NK-92 (cell line): ENCODE data around the gene PKP2.
"Not testable (repeated sequence)": the region's sequence is repeated elsewhere in the genome, so short reads cannot be mapped to it uniquely, and the experiment has no call there.

Source experiments
- DNase-seq: peaks from one replicate; lab custom pipeline; 2025; ENCODE audit not compliant: unreplicated experiment; lab: John Stamatoyannopoulos, UW

Gene PKP2

DNA sequence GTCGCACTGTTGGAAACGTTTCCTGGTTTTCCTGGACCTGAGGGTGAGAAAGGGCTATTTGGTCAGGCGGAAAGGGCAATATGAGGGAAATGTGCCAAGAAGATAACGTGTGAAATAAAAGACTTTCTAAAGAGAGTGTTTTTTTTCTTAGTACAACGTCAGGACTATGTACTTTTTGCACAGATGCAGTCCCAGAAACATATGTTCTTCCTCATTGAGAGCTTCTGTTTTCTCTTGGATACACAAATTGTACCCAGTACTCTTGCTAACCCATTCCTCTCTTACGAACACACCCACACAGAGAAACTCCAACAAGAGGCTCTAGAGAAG is 669 bp upstream of the PKP2 start:
- no peak for DNase-seq

DNA sequence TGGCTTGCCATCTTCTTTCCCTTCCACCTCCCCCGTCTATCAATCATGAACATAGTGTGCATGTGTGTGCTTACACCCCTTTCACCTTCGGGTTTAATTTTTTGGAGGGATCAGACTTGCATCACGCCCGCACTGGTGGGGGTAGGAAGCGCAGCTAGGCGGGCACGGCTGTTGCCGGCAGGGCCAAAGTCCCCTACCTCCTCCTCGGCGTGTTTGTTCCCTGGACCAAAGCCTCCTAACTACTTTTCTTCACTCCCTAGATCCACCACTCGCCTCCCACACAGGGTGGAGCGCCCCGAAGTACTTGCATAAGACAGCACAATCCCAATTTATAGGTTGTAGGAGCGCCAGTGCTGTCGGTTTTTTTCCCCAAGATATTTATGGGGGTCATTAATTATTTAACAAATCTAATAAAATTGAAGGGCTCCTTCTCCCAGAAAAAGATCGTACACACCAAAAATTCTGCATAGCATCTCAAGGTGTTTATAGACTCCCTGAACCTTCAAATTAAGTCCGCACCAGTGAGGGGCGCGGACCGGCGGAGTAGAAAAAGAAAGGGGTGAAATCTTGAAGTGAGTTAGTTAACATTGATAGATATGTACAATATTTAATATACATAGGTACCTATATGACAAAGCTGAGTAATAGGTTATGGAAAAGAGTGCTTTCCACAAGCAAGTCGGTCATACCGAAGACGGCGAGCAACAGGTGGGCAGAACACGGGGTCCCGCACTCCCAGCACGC is 717 bp downstream of the PKP2 start:
- DNase-seq: no peak

DNA sequence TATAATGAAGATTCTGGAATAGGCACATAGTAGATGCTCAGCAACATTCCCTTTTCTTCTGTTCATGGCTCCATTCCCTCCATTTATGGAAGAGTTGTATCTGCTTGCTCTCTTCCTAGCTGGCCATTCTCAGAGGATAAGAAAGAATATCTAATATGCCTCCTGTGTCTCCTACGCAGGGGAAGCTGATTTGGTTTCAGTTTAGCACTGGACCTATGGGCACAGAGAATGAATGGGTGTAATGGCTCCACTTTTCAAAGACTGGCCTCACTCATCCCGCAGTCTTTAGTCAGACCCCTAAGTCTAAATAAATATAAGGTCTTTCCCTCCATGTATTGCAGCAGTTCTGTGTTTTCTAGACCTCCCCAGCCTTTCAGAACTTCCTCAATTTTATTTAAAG is 2.0 kb downstream of the PKP2 start:
- no peak for DNase-seq

DNA sequence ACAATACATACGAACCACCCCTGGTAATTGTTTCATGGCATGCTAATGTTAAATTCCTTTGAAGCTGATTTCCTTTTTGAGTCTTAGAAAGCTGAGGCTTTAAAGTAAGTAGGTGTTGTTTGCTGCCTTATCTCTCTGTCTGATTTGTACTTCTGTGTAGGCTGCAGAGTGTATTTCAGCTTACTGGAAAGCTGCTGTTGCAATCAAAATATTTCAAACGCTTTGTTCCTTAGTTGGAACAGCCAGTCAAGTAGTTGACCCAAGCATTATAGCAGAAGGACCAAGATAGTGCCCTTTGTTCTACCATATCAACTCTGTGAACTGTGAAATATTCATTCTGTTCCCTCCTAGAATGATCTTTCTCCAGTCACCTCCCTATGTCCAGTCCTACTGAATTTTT is 3.1 kb downstream of the PKP2 start:
- no peak for DNase-seq

DNA sequence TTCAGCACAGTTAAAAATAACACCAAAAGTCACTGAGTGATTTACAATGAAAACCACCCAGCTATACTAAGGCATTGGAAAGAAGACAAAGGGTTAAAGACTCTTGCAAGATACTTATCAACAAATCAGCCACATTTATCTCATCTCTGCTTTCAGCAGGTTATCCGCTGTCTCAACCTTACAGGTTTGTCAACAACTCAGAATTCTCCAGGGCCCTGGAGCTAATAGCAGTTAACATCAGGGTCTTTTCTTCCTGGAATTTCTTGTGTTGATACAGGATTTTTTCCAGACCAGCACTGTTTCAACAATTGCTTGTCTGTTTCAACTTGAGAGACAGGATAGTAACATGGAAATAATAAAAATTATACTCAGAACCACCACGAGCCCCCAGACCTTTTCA is 3.5 kb downstream of the PKP2 start:
- no peak for DNase-seq

DNA sequence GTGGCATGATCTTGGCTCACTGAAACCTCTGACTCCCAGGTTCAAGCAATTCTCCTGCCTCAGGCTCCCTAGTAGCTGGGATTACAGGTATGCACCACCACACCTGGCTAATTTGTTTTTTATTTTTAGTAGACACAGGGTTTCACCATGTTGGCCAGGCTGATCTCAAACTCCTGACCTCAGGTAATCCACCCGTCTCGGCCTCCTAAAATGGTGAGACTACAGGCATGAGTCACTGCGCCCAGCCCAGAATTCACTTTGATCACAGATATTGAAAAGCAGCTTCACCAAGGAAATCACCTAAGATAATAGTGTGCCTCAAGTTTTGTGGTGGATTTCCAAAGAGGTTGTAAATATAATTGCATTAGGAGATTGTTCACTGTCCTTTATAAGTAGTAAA is 4.2 kb downstream of the PKP2 start:
- DNase-seq: not testable (repeated sequence)

DNA sequence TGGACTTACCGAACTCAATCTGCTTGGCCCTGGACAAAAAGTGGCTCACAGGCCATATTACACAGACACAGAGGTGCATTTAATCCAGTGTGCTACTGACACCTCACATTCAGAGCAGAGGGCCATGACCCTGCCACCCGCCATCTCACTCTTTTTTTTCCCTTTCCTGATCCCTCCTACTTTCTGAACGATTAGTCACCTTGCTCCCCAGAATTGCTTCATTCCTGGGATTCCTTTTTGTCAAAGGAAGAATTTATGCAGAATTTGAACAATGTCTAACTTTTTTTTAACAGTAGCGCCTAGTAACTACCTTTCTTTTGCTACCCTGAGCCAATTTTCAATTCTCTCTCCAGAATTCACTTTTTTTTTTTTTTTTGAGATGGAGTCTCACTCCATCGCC is 4.6 kb downstream of the PKP2 start:
- no peak for DNase-seq

DNA sequence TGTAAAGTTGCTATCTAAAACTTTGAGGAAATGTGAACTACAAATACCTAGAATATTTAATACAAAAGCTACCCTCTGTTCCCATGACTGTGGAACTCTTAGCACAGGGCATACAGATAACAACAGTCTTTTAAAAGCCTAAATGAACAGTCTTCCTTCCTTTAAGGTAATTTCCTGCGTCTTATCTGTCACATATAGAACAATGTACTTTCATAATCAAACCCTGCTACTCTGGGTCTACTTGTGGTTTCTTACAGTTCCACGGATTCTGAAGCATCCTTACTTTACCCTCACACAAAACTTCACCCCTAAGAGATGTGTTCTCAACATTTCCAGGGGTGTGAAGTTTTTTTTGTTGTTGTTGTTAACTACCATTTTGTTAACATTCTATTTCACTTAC is 5.1 kb downstream of the PKP2 start:
- no peak for DNase-seq

DNA sequence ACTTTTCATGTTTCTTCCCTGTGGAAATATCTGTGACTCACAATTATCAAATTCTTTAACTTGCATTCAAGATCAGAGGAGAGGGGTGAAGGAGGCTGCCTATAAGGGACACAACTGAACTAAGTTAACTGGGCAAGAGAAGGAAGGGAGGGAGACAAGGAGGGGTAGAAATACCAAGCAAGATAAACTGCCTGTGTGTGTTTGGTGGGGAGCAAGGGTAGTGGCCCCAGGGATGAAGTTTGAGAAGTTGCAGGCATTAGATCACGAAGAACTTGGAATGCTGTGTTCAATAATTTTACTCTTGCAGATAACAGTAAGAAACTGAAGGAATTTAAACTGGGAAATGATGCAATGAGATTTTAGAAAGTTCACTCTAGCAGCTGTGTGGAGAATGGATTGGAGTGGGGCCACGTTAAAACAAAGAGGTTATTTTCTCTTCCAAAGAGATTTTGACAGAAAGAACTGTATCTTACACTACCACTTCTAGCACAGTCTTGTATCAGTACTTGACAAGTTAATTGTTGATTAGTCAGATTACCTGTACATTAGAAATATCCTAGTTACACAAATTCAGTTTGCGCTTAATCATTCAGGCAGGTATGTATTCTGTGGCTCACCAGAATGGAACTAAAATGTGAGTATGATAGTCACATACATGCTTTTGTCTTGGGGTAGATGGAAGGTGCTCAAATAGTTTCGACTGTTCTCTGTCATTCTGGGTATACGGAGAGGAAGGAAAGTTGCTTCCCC is 7.4 kb downstream of the PKP2 start:
- no peak for DNase-seq

DNA sequence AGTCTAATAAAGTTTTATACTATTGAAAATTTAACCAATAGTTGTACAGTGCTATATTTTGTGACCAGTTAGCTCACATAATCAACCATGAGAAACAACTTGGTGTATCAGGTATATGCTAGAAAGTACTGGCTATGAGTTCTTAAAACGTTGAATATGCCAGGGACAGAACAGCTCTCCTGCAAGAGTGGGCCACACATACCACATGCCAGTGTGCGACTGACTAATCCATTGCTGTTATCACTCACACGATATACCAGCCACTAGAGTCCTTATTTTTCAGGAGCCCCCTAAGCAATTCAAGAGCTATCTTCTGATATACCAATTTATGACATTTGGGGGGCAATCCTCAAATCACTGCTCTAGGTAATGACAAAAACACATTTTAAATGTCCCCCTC is 9.5 kb downstream of the PKP2 start:
- DNase-seq: no peak

DNA sequence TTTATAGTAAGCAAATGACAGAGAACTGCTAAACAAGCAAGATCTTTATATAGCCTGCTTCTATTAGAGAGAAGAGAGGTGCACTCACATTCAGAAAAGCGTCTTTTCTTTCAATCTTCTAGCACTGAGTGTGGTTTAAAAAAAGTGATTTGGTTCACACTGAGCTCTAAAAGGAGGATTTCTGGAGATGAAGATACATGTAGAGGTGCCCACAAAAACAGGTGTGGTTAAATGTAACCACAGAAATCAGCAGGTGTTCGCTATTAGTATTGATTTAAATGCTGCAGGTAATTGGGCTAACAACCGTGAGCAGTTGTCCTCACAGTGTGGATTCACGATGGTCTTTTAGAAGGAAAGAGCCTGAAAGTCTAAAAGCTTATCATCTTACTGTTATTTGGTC is 10.7 kb downstream of the PKP2 start:
- no peak for DNase-seq

DNA sequence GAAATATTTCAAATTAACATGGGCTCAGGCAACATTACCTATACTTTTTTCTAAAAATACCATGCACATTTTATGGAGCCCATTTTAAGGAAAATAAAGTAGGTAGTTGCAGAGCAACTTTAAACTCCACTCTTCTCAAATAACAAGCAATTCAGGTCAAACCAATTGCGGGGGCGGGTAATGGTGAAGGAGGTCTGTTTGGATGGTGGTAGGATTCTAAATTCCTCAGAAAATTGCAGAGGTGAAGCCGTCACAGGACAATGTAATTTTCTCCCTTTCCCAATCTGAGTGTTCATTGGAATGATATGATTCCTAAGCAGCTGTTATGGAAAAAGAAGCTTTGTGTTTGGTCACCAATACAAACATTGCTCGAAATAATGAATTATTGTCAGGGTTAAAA is 11.6 kb downstream of the PKP2 start:
- no peak for DNase-seq

DNA sequence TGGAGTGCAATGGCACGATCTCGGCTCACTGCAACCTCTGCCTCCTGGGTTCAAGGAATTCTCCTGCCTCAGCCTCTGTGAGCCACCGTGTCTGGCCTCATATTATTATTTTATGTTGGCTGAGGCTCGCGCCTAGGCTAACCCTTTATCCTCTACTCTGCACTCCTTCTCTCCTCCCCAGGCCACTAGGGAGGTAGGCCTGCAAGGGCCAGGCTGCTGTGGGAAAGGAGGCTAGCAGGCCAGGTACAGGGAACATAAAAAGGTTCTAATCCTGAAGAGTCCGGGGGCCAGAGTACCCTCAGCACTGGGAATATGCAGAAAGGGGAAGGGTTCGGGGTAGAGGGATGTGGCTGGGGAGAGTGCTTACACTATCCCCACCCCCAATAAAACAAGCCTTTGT is 14.9 kb downstream of the PKP2 start:
- no peak for DNase-seq

DNA sequence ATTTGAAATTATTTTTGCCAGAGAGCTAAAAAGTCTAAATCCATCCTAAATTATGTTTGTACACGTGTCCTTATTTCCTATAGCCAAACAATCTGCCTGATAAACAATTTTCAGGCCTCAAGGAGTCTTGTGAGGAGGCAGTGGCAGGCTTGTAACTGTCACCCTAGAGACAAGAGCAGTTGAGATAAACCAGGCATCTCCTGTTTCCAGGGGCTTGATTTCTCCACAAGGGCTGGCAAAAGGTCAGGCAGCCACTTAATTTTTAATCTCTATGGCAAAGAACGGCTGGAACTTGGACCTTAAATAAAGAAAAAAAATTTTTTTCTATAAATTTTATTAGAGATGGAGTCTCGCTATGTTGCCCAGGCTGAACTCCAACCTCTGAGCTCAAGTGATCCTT is 15.5 kb downstream of the PKP2 start:
- no peak for DNase-seq

DNA sequence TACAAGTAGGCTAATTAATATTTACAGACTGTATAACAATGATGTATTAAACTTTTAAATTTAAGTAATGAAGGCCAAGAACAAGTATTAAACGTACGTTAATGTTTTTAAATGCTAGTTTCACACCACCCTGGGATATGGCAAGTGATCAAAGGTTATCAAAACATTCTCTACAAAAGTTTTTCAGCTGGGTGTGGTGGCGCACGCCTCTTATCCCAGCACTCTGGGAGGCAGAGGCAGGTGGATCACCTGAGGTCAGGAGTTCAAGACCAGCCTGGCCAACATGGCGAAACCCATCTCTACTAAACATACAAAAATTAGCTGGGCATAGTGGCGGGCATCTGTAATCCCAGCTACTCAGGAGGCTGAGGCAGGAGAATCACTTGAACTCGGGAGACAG is 17.5 kb downstream of the PKP2 start:
- not testable (repeated sequence) for DNase-seq

DNA sequence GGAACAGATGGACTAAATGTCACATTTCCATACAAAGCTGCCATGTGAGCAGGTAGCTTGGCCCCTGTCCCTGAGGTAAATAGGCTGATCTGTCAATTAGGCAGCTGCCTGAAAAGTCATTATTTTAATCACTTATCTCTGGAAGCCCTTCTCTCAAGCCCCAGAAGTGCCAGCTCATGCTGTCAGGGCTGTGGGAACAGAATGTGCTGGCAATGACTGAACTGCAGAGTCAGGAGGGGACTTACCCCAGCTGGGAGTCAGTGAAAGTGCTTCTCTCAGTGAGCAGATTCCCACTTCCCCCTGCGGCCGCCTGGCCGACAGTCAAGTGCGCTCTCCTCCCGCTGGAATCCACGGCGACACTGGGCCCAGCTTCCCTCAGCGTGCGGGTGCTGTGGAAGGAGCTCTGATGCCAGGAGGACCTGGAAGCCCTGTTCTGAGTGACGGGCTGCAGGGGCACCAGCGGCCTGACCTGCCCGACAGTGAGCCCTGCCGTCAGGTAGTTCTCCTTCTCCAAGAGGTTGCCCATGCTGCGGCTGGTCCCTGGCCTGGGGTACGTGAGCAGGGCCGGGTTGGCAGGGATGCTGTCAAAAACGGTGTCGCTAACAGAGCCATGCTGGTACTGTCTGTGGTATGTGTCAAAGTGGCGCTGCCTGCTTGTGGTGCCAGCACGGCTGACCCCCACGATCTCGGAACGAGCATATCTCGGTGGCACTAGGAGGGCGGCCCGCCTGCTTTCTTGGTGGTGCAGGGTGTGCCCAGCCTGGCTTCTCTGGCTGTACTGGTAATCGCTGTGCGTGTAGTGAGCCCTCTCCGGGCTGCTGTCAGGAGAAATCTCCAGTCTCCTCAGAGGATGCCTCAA is 18.7 kb downstream of the PKP2 start:
- DNase-seq: no peak

DNA sequence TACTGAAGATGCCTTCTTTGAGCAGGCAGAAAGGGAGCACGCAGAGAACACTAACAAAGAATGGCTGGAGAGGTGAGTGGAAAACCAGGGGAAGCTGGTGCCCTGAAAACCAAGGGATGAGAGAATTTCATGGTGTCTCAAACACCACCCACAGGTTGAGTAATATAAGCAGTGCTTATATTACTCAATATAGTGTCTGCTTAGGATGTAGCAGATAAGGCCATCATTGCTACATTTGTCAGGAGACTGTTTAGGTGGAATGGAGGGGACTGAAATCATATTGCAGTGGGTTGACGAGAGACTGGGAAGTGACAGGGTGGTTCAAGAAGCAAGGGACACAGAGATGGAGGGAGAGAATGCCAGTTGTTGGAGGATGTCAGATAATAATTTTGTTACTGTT is 20.6 kb downstream of the PKP2 start:
- DNase-seq: no peak

DNA sequence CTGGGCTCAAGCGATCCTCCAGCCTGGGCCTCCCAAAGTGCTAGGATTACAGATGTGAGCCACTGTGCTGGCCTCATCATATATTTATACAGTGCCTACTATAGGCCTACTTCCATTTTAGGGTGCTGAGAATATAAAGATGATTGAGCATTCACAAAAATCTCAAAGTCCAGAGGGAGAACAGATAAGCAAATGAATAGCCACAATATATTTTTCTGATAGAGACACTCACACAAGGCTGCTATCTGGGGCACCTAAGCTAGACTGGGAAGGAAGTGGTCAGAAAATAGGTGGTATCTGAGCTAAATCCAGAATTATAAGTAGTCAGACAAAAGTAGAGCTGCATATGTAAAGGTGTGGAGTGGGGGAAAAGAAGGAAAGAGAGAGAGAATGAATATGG is 21.6 kb downstream of the PKP2 start:
- no peak for DNase-seq

DNA sequence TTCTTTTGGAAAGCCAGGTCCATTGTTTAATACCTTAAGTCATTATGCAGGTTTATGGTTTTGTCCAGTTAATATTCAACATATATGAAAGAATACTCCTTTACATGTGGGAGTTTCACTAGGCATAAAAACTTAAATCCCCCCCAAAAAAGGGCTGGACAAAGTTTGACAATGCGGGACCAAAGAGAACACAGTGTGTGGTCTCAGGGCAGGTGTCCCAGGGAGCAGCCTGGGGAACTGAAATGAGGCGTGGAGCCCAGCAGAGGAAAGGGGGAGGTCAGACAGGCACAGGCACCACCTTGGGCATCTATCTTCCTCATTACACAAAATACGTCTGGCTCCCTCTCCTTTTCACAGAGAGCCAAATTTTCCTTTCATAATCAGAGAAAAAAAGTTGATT is 22.5 kb downstream of the PKP2 start:
- no peak for DNase-seq

DNA sequence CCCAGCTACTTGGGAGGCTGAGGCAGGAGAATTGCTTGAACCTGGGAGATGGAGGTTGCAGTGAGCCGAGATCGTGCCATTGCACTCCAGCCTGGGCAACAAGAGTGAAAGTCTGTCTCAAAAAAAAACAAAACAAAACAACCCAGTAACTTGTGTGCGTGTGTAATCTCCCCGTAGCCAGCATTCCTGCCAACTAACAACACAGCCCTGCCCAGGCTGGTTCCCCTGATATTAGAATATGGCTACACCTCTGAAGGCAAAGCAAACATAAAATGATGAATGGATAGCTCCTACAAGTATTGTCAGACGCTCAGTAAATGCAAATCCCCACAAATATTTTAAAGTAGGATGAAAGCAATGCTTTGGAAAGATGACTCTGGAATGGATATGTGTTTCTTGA is 24.2 kb downstream of the PKP2 start:
- not testable (repeated sequence) for DNase-seq

DNA sequence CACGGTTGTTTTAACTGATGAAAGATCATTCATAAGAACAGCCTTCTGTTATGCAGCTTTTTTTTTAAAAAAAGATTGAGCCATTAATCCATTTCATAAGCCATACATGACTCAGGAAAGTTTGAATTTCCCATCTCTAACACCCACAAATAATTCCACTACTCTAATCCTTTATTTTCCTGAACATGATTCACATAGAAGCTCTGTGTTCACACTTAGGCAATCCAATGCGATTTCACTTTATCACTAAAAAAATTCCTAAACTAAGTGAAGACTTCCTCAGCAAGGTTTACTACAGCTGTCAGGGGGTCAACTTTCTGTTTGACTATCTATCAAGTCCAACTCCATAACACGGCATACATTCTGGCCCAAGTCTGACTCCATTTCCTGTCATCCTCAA is 25.9 kb downstream of the PKP2 start:
- DNase-seq: no peak

DNA sequence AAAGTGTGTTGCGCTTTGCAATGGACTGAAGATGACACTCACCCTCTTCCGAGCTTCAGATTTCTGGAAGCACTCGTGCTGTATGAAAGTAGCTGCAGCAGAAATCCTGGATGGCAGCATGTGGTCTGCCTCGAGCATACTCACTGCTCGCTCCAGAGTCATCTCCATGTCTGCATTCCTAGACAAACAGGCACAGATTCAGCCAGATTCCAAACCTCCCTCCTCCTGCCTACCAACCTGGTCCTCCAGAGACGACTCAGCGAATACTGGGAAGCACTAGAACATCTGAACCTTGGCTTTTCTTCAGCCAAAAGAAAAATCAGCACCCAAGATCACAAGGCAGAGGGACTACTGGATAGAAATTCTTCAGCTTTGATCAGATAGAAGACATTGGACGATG is 27.7 kb downstream of the PKP2 start:
- DNase-seq: no peak
